ENCODE data around the gene ATP1A4. TPM values are rescaled to one million over a fixed set of nuclear protein-coding genes. Genes with fewer than 3 reads are reported as not detected.

ATP1A4 gene
- total and polyA plus RNA-seq, 2 of the 8 experiments (the other 6 are each of a cell fraction or from before 2014, with no cell fraction given) = 0.48 to 0.61 TPM

DNA sequence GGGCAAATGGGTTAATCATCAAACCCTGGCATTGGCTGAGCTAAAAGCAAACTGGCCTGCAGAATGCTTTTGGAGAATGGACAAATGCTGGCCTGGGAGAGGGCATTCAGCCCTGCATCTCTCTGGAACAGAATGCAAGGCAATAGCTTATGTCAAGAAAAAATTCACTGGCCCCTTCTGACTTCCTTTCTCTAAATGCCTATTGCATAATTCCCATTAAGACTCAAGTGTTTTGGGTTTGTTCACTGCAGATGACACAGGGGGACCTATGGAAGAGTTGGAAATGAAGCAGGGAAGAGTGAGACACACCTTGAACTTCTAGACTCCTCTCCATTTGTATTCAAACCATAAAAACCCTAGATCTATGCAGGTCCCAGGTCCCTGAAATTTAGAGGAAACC, 69.7 kb downstream of the ATP1A4 start:
- no peak overlapping the region for H3K27ac ChIP-seq (ENCODE audit: low read depth, low read length)
- TF ChIP-seq TCF12 (IDR thresholded peaks at IDR 0.05; ENCODE audit: low read depth, low read length) (no peak), CHD1 (IDR thresholded peaks at IDR 0.05; ENCODE audit: low read depth, low read length) (no peak), SP1 (IDR thresholded peaks at IDR 0.05; ENCODE audit: low read depth, low read length) (no peak), POLR2A (IDR thresholded peaks at IDR 0.05; ENCODE audit: control extremely low read depth in 1 of 2, low read depth in 2 of 2, low read length in 2 of 2) (no peak), EGR1 (IDR thresholded peaks at IDR 0.05; ENCODE audit: borderline replicate concordance, low read depth, low read length) (no peak), CBX8 (IDR thresholded peaks at IDR 0.05; ENCODE audit: borderline replicate concordance, low read depth, low read length) (no peak), RXRA (IDR thresholded peaks at IDR 0.05; ENCODE audit: insufficient read depth, low read depth, low read length) (no peak), SIN3A (conservative IDR thresholded peaks at IDR 0.05 in 1 of 2, IDR thresholded peaks at IDR 0.05 in 1 of 2; ENCODE audit: low read depth in 1 of 2, low read length in 2 of 2) (no peak), EP300 (IDR thresholded peaks at IDR 0.05; ENCODE audit: borderline replicate concordance in 1 of 2, low read depth in 2 of 2, low read length in 2 of 2) (no peak), CREB1 (IDR thresholded peaks at IDR 0.05) (no peak), FOSL1 (IDR thresholded peaks at IDR 0.05; ENCODE audit: insufficient read depth, low read depth, low read length) (no peak), RAD21 (IDR thresholded peaks at IDR 0.05 in 1 of 2, conservative IDR thresholded peaks at IDR 0.05 in 1 of 2; ENCODE audit: low read depth in 2 of 2, low read length in 2 of 2) (no peak), NRF1 (IDR thresholded peaks at IDR 0.05; ENCODE audit: low read depth, low read length) (no peak), CBX5 (IDR thresholded peaks at IDR 0.05; ENCODE audit: low read depth, low read length) (no peak)
- TF ChIP-seq, protein P1, sequence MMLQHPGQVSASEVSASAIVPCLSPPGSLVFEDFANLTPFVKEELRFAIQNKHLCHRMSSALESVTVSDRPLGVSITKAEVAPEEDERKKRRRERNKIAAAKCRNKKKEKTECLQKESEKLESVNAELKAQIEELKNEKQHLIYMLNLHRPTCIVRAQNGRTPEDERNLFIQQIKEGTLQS (IDR thresholded peaks at IDR 0.05; ENCODE audit: insufficient read depth, low read depth, low read length) = no peak

More for the DNA sequence above, 69.7 kb downstream of the ATP1A4 start:
- no peak overlapping the region for H3K56ac ChIP-seq (replicated peaks; ENCODE audit: insufficient read length, low read depth, low read length)
- H3K4me2 ChIP-seq (ENCODE audit: insufficient read depth in 1 of 2, low read depth in 2 of 2, low read length in 2 of 2) = no peak overlapping the region
- H3K23me2 ChIP-seq (ENCODE audit: low read depth, low read length) = no peaks in the 10 kb centered on the region
- H2AK5ac ChIP-seq (ENCODE audit: low read depth, low read length) = no peak overlapping the region
- H2BK20ac ChIP-seq (ENCODE audit: low read length) = no peak overlapping the region
- H2BK120ac ChIP-seq (replicated peaks; ENCODE audit: low read depth, low read length) = no peak overlapping the region
- H2BK12ac ChIP-seq (ENCODE audit: low read depth, low read length) = no peak overlapping the region
- DNase-seq (ENCODE audit: low read depth in 1 of 2, low spot score in 2 of 2) (no peak), FAIRE-seq (no peak)
- H3K4me1 ChIP-seq (replicated peaks in 1 of 4; ENCODE audit: control insufficient read depth in 3 of 4, insufficient read depth in 4 of 4, low read length in 3 of 4) = no peaks in the 10 kb centered on the region
- H2AFZ ChIP-seq (ENCODE audit: low read length) = no peak overlapping the region
- H3K23ac ChIP-seq (ENCODE audit: insufficient read length) = no peak overlapping the region
- peaks cover 26 to 86% (median 70%) of the 10 kb centered on the region in 4 experiments for H3K36me3 ChIP-seq (ENCODE audit: control insufficient read depth in 2 of 4, insufficient read depth in 4 of 4, low read length in 3 of 4)
- H2BK5ac ChIP-seq (ENCODE audit: low read depth, low read length) = no peak overlapping the region
- H2BK15ac ChIP-seq (ENCODE audit: low read length) = no peak overlapping the region
- ChIA-PET POLR2A (ENCODE audit: partially characterized antibody) (interaction anchor here (0.8 to 5.1 kb wide), 7 partner anchors 8 to 120 kb away, joined by 3 to 44 read pairs (median 4); partner anchors contain the start of gene DCAF8), CTCF (ENCODE audit: partially characterized antibody) (interaction anchor here (0.6 to 7.4 kb wide), 25 partner anchors 7 to 163 kb away, joined by 3 to 105 read pairs (median 10); partner anchors contain the start of genes CASQ1 and PEA15)
- H3K4me3 ChIP-seq (ENCODE audit: extremely low read depth in 1 of 4, insufficient read depth in 2 of 4, low read depth in 3 of 4, low read length in 4 of 4) = no peak overlapping the region
- no peak overlapping the region for H3K18ac ChIP-seq (ENCODE audit: extremely low read depth, low read length)
- no peak overlapping the region for H4K91ac ChIP-seq (replicated peaks; ENCODE audit: insufficient read length, low read length)
- no peak overlapping the region for H3K14ac ChIP-seq (ENCODE audit: insufficient read length)
- no peak overlapping the region for H3K4ac ChIP-seq (replicated peaks; ENCODE audit: insufficient read length, low read depth, low read length)
- peaks cover 3 to 4% of the 10 kb centered on the region in 2 experiments for H4K20me1 ChIP-seq (replicated peaks in 1 of 2; ENCODE audit: control insufficient read depth in 1 of 2, insufficient read depth in 2 of 2, low read length in 2 of 2)
- no peak overlapping the region for H4K8ac ChIP-seq (ENCODE audit: extremely low read depth, insufficient read depth, low read length)
- H3K9me3 ChIP-seq (ENCODE audit: insufficient read depth in 2 of 2, low read depth in 1 of 2, low read length in 1 of 2) = no peaks in the 10 kb centered on the region
- H3K79me2 ChIP-seq (ENCODE audit: control insufficient read depth in 1 of 2, insufficient read depth in 2 of 2, low read length in 2 of 2) = no peaks in the 10 kb centered on the region
- no peak overlapping the region for H4K5ac ChIP-seq (ENCODE audit: insufficient read length, low read depth, low read length)
- no peaks in the 10 kb centered on the region for H3K79me1 ChIP-seq (ENCODE audit: low read depth, low read length)
- no peaks in the 10 kb centered on the region for H3K27me3 ChIP-seq (replicated peaks in 1 of 4; ENCODE audit: control insufficient read depth in 3 of 4, extremely low read depth in 1 of 4, insufficient read depth in 3 of 4, low read length in 3 of 4)
- no peak overlapping the region for H3K9ac ChIP-seq (replicated peaks in 1 of 4; ENCODE audit: extremely low read depth in 1 of 4, low read depth in 3 of 4, low read length in 3 of 4)
